Activated B cell treated with CpG ODN at 0.5 μM for 24 hours (primary cell): ENCODE data around the gene RRAS. TPM values are rescaled to one million over a fixed set of nuclear protein-coding genes. Genes with fewer than 3 reads are reported as not detected.

Source experiments
- ATAC-seq: fragments of 200-7000 bp; cut with Tn5 transposase; one replicate; pipeline ENCODE4 v1.10.0; 2021; ENCODE audit warnings: low read depth, mild to moderate bottlenecking, moderate library complexity
- CTCF ChIA-PET: fragments of 350-600 bp; sonication (Branson Sonifier 250); formaldehyde crosslinking; loops from one replicate; lab custom pipeline; 2021; ENCODE audit warnings: antibody characterized with exemption; lab: Charles Lee
- POLR2A ChIA-PET: fragments of 350-600 bp; sonication (Branson Sonifier 250); formaldehyde crosslinking; loops from one replicate; lab custom pipeline; 2021; ENCODE audit warnings: antibody characterized with exemption; lab: Charles Lee
- DNase-seq: peaks from one replicate; pipeline ENCODE4 v3.0.0; 2022
- H3K27ac Mint-ChIP-seq: one replicate; pipeline ENCODE4 v1.8.0; 2020; ENCODE audit warnings: mixed read lengths
- H3K27me3 Mint-ChIP-seq: one replicate; pipeline ENCODE4 v1.8.0; 2021; ENCODE audit warnings: mixed read lengths
- H3K36me3 Mint-ChIP-seq: one replicate; pipeline ENCODE4 v1.8.0; 2021; ENCODE audit warnings: low read depth, mixed read lengths
- H3K4me1 Mint-ChIP-seq: one replicate; pipeline ENCODE4 v1.8.0; 2021; ENCODE audit warnings: mixed read lengths
- H3K4me3 Mint-ChIP-seq: one replicate; pipeline ENCODE4 v1.8.0; 2020; ENCODE audit warnings: mild to moderate bottlenecking, mixed read lengths
- H3K9me3 Mint-ChIP-seq: one replicate; pipeline ENCODE4 v1.8.0; 2020; ENCODE audit warnings: mixed read lengths
- intact Hi-C: fragments of 100-400 bp; cut with micrococcal nuclease; formaldehyde crosslinking; loops from one replicate; pipeline ENCODE4 v1.15.1; 2024
- total RNA-seq: library from RNA; stranded (reverse); gene quantifications from 2 replicates; pipeline ENCODE4 v1.2.3, GENCODE V29; 2022
- TF ChIP-seq, protein P1 (sequence below): fragments of 200-600 bp; IDR thresholded peaks from one replicate; pipeline ENCODE4 v1.8.0; 2022; ENCODE audit warnings: antibody characterized with exemption, mild to moderate bottlenecking

RRAS gene
- total RNA-seq, 1 donor from 2014 or later, result 5.1 TPM

DNA sequence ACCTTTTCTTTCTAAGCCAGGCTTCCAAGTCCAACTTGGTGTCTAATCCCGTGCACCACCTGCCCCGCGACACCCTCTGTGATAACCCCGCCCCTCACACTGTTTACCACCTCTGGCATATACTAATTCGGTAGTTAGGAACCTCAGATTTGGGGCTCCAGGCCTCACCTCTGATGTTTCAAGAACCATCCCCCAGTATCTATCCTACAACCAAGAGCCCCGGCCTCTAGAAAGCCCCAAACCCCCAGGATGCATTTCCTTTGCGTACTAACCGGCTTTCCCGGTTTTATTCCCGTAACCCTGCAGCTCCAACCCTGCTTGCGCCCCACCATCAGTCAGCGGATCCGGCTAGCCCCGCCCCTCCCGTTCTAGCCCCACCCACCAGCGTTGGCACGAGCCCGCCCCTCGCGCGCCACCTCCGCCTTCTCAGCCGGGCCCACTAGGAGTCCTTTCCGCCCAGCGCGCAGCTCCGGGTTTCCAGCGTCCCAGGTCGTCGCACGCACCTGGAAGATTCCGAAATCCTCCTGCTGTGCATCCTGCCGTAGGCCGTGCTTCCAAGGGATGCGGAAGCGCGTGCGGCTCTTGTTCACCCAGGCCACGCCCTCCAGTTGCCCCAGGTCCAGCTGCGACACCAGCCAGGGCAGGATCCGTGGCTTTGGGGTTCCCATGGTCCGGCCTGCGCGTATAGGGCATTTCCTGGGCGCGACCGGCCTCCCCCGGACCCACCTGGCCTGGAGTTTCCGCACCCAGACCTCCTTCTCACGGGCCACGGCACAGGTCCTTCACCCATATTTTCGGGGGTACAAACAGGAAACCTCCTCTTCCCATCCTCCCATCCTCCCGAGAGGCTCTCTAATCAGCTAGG lies 24.5 kb upstream of the RRAS start:
- Mint-ChIP-seq H3K9me3 (no peaks in the 10 kb centered on the region), H3K36me3 (peaks cover 51% of the 10 kb centered on the region), H3K4me3 (peak overlapping the region; percentile 98), H3K27ac (peak overlapping the region; percentile 95), H3K4me1 (peaks cover 36% of the 10 kb centered on the region), H3K27me3 (no peaks in the 10 kb centered on the region)
- POLR2A ChIA-PET, result interaction anchor here (0.6 to 7.4 kb wide), 13 partner anchors 9 to 1152 kb away, joined by 3 to 88 read pairs (median 4); partner anchors contain the start of genes PRMT1, PRR12, RPS11 and RRAS
- intact Hi-C loops, result loop anchor here (1.0 to 2.0 kb wide), 4 partner anchors 13 to 211 kb away; partner anchors contain the start of genes ALDH16A1, PRMT1, PRR12 and SCAF1
- peak; percentile 66 for ATAC-seq
- CTCF ChIA-PET, result interaction anchor here (1.5 to 2.2 kb wide), 4 partner anchors 9 to 21 kb away, joined by 3 to 8 read pairs (median 4); no protein-coding TSS in a partner anchor
- TF ChIP-seq, protein P1, sequence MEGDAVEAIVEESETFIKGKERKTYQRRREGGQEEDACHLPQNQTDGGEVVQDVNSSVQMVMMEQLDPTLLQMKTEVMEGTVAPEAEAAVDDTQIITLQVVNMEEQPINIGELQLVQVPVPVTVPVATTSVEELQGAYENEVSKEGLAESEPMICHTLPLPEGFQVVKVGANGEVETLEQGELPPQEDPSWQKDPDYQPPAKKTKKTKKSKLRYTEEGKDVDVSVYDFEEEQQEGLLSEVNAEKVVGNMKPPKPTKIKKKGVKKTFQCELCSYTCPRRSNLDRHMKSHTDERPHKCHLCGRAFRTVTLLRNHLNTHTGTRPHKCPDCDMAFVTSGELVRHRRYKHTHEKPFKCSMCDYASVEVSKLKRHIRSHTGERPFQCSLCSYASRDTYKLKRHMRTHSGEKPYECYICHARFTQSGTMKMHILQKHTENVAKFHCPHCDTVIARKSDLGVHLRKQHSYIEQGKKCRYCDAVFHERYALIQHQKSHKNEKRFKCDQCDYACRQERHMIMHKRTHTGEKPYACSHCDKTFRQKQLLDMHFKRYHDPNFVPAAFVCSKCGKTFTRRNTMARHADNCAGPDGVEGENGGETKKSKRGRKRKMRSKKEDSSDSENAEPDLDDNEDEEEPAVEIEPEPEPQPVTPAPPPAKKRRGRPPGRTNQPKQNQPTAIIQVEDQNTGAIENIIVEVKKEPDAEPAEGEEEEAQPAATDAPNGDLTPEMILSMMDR, result no peak
- DNase-seq, result peak; percentile 76

DNA sequence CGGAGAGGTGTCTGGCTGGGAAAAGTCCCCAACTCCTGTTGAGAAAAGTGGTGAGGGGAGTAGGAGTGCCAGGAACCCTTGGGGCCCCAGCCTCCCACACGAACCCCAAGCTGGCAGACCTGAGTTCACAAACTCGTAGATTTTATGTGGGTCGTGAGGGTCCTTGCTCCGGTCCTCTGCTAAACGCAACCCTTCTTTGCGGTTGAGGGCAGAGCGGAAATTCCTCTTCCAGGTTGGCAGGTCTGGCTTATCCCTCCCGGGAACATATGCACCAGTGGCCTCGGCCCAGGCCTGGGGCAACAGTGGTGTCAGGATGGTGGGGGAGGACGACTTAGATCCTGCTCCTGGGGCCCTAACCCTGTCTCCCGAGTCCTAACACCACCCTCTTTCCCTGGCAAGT lies 23.3 kb upstream of the RRAS start:
- CTCF ChIA-PET, result interaction anchor here (1.6 to 2.2 kb wide), 2 partner anchors 10 to 13 kb away, joined by 3 to 8 read pairs; no protein-coding TSS in a partner anchor
- Mint-ChIP-seq H3K4me3 (peak overlapping the region; percentile 41), H3K27me3 (no peaks in the 10 kb centered on the region), H3K27ac (no peak overlapping the region), H3K36me3 (peaks cover 54% of the 10 kb centered on the region), H3K4me1 (peaks cover 36% of the 10 kb centered on the region), H3K9me3 (no peaks in the 10 kb centered on the region)
- TF ChIP-seq, protein P1, result no peak
- no peak for DNase-seq
- intact Hi-C loops, result no loop called here
- POLR2A ChIA-PET, result interaction anchor here (1.4 to 7.4 kb wide), 3 partner anchors 13 to 22 kb away, joined by 3 to 88 read pairs (median 63); partner anchors contain the start of genes PRMT1, RRAS and SCAF1
- no peak for ATAC-seq

DNA sequence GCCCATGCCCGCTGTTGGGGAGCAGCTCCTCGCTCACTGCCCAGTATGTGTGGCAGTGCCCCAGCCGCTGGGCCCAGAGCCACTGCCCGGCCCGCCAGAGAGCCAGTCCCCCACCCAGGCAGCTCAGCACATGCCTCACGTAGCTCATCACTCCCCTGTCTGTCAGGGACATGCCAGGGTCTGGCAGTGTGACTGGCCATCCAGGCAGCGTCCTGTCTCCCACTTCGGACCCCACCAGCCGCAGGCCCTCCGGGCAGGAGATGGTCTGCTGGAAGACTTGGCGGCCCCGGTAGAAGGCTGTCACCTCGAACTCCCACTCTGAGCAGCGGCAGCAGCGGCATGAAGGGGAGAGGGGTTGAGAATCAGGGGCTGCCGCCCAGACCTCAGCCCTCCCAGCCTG lies 22.1 kb upstream of the RRAS start:
- POLR2A ChIA-PET, result interaction anchor here (0.5 to 7.4 kb wide), 3 partner anchors 14 to 23 kb away, joined by 5 to 88 read pairs (median 63); partner anchors contain the start of genes PRMT1, RRAS and SCAF1
- peaks cover 36% of the 10 kb centered on the region for H3K4me1 Mint-ChIP-seq
- no peak overlapping the region for H3K4me3 Mint-ChIP-seq
- H3K36me3 Mint-ChIP-seq, result peaks cover 63% of the 10 kb centered on the region
- H3K27ac Mint-ChIP-seq, result no peak overlapping the region
- DNase-seq (no peak), ATAC-seq (no peak)
- intact Hi-C loops, result no loop called here
- H3K9me3 Mint-ChIP-seq, result no peaks in the 10 kb centered on the region
- H3K27me3 Mint-ChIP-seq, result no peaks in the 10 kb centered on the region
- CTCF ChIA-PET, result no interaction called here
- TF ChIP-seq, protein P1, result no peak

DNA sequence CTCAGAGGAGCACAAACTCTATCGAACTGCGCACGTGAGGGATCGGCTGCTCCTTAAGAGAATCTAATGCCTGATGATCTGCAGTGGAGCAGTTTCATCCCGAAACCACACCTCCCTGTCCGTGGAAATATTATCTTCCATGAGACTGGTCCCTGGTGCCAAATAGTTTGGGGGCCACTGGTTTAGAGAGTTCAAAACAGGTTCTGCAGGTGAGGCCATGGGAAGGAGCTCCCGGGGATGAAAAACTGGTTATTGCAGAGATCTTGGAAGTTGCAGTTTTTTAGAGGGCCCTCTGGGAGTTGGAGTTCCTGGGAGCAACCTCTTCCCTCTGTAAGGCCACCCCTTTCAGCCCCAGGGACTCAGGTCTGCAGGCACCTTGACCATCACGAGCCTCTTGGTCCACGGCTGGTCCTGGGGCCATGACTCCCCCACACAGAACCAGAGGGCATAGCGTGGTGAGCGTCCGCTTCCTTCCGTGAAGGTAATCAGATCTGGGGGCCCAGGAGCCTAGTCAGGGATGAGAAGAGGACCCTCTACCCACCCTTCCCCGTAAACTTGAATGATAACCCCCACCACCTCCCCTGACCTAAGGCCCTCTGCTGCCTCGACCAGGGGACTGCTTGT lies 20.5 kb upstream of the RRAS start:
- H3K4me1 Mint-ChIP-seq, result peaks cover 24% of the 10 kb centered on the region
- no peak for DNase-seq
- H3K27ac Mint-ChIP-seq, result no peak overlapping the region
- no peaks in the 10 kb centered on the region for H3K27me3 Mint-ChIP-seq
- H3K36me3 Mint-ChIP-seq, result peaks cover 75% of the 10 kb centered on the region
- H3K9me3 Mint-ChIP-seq, result no peaks in the 10 kb centered on the region
- intact Hi-C loops, result no loop called here
- ATAC-seq, result no peak
- POLR2A ChIA-PET, result interaction anchor here (0.8 to 7.4 kb wide), 2 partner anchors 16 to 18 kb away, joined by 3 to 88 read pairs; partner anchors contain the start of genes PRMT1 and SCAF1
- H3K4me3 Mint-ChIP-seq, result no peak overlapping the region
- TF ChIP-seq, protein P1, result no peak
- CTCF ChIA-PET, result no interaction called here
